WI38 (cell line): Measurements from ENCODE around the gene MAGEB17.
"Not testable (repeated sequence)": the region's sequence is repeated elsewhere in the genome, so short reads cannot be mapped to it uniquely, and the experiment has no call there.

Source experiments
- H3K4me3 ChIP-seq: 2 replicates; pipeline ENCODE4 v1.5.1; 2011; ENCODE audit warnings: low read depth, mild to moderate bottlenecking, control low read depth, low read length
- TF ChIP-seq, protein P1 (sequence below): IDR thresholded peaks from 2 replicates; pipeline ENCODE4 v1.5.1; 2012; ENCODE audit warnings: low read depth, mild to moderate bottlenecking, control low read depth, low read length

MAGEB17 gene

DNA sequence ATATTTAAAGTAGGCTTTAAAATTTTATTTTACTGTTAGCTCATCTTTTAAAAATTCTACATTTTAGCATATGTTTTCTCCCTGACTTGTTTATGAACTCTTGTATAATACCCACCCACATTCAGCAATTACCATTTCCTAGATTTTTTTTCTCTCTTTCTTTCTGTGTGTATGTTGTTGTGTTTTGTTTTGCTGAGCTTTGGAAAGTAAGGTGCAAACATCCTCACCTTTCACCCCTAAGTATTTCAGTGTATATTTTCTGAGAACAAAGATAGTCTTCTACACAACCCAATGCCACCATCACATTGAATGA lies 25.1 kb upstream of the MAGEB17 start:
- TF ChIP-seq, protein P1, sequence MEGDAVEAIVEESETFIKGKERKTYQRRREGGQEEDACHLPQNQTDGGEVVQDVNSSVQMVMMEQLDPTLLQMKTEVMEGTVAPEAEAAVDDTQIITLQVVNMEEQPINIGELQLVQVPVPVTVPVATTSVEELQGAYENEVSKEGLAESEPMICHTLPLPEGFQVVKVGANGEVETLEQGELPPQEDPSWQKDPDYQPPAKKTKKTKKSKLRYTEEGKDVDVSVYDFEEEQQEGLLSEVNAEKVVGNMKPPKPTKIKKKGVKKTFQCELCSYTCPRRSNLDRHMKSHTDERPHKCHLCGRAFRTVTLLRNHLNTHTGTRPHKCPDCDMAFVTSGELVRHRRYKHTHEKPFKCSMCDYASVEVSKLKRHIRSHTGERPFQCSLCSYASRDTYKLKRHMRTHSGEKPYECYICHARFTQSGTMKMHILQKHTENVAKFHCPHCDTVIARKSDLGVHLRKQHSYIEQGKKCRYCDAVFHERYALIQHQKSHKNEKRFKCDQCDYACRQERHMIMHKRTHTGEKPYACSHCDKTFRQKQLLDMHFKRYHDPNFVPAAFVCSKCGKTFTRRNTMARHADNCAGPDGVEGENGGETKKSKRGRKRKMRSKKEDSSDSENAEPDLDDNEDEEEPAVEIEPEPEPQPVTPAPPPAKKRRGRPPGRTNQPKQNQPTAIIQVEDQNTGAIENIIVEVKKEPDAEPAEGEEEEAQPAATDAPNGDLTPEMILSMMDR = no peak
- no peak overlapping the region for H3K4me3 ChIP-seq

DNA sequence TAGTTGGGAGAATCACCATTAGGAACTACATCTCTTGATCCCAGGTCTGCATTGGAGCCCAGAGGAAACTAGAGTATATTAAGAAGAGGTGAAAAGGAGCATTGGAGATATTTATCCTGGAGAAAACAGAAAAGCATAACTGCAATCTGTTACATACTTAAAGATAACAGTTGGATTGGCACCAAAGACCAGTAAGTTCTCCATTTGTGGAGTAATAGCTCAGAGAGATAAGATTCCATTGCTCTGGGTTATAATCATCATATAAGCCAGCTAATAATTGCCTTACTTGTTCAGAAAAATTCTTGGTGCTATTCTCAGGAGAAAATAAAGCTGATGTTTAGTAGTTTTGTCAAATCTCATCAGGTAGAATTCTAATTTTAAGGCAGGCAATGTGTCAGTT lies 23.3 kb upstream of the MAGEB17 start:
- TF ChIP-seq, protein P1 = no peak
- H3K4me3 ChIP-seq = no peak overlapping the region

DNA sequence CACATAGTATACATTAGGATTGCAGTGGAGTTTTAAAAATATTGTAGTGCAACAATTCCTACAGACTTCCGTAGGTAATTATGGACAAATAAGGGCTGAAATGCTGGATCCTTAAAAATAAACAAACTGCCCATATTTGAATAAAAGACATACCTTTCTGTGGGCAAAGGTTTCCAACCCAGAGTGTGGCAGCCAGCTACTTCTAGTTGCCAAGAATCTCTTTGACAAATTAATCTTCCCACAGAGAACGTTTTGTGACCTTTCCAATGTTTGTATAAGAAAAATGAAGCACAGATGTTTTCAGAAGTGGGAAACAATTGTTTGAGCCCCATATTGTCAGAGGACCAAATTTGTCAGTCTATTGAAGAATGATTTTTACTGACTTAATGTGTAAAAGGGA lies 22.9 kb upstream of the MAGEB17 start:
- TF ChIP-seq, protein P1 = no peak
- H3K4me3 ChIP-seq = no peak overlapping the region

DNA sequence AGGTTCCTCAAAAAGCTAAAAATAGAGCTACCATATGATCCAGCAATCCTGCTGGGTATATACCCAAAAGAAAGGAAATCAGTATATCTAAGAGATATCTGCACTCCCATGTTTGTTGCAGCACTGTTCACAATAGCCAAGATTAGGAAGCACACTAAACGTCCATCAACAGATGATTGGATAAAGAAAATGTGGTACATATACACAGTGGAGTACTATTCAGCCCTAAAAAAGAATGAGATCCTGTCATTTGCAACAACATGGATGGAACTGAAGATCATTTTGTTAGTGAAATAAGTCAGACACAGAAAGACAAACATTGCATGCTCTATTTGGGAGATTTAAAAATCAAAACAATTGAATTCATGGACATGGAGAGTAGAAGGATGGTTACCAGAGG lies 22.2 kb upstream of the MAGEB17 start:
- not testable (repeated sequence) for H3K4me3 ChIP-seq

DNA sequence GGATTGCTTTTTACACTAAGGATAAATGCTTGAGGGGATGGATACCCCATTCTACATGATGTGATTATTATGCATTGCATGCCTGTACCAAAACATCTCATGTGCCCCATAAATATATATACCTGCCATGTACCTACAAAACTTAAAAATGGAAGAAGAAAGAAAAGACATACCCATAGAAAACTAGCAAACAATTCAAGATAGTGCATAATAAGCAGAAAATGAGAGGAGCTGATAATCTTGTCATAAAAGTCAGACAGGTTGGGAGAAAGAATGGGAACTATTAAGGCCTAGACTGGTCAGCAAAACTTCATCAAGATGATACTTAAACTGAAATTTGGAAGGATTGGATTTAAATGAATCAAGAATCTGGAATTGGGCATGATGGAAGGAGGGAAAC lies 21.6 kb upstream of the MAGEB17 start:
- H3K4me3 ChIP-seq = no peak overlapping the region
- TF ChIP-seq, protein P1 = no peak

DNA sequence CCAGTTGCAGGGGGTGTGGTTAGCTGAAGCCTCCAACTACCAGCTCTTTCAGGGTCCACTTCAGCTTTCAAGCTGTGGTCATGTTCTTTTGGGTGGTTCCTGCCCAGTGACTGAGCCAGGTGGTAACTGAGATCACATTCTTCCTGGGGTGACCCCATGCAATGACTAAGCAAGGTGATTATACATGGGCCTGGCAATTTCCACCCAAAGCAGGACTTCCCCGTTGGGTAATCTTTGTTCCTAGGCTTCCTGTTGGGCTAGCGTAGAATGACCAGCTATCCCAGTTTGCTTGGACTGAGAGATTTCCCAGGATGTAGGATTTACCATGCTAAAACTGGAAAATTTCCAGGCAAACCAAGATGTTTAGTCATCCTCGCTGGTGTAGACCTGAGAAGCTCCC lies 18.4 kb upstream of the MAGEB17 start:
- TF ChIP-seq, protein P1 = no peak
- H3K4me3 ChIP-seq = no peak overlapping the region

DNA sequence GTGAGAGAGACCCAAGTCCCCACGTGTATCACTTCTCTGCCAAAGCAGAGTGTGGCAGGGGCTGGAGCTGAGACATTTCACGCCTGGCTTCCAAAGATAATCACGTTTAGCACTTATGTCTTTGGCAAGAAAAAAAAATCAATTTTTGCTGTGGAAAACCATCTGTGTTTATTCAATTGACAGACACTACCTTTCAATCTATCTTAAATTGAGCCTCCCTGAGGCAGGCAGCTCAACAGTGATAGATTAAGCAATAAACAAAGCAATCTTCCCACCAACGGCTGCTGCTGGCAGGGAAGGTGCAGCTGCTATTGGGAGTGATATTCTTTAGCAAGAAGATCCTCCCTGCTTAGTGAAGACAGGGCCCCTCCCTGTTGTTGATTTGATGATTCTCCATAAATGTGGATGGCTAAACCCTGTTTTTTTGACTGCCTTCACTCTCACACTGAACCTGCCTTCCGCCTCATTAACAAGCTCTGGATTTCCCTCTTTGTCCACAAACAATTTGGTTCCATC lies 11.6 kb upstream of the MAGEB17 start:
- H3K4me3 ChIP-seq = no peak overlapping the region
- TF ChIP-seq, protein P1 = no peak

DNA sequence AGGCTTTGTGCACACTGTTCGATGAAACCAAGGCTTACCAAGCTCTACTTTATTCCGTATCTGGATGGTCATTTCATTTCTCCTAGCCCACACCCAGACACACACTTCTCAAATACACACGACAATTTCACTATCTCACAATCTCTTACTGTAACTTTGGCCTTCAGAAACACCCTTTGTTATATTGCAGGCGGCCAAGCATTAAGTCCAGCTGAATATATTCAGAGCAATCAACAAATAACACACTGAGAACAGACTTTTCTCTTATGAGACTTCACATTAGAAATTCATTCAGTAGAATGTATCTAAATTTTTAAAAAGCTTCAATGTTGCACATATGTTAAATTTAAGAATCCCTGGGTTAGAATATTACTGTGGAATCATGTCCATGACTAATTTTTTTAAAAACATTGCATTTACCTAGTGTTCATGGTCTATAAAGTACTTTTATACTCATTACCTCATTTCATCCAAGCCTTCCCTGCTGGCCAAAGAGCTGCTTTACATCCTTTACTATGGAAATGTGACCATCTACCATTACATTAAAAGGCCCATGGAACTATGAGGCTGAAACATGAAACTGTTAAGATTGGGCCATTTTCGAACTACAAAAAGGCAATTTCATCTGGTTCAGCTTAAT lies 10.5 kb upstream of the MAGEB17 start:
- H3K4me3 ChIP-seq = no peak overlapping the region
- TF ChIP-seq, protein P1 = no peak
